Stomach (tissue), 9 donors: Measurements from ENCODE around the gene PALLD. TPM values are rescaled to one million over a fixed set of nuclear protein-coding genes. Genes with fewer than 3 reads are reported as not detected.

ENCODE experiments used
- DNase-seq, 2 donors: peaks; one replicate each; pipeline versions ENCODE4 v3.0.0 to v3.0.0-alpha.2; 2013 to 2019
- H3K27ac ChIP-seq, 5 donors: fragments of 200-600 bp in 4 of 5; sonication (generic) in 4 of 5; one replicate each; pipeline ENCODE4 v1.5.1; 2013 to 2019; ENCODE audit warnings: mild to moderate bottlenecking in 1 of 5, moderate library complexity in 1 of 5
- H3K27me3 ChIP-seq, 3 donors: fragments of 200-600 bp; sonication (generic); one replicate each; pipeline ENCODE4 v1.5.1; 2017 to 2019; ENCODE audit warnings: mixed run types in 1 of 3
- H3K36me3 ChIP-seq, 4 donors: fragments of 200-600 bp; sonication (generic); 1 replicate in 3 of 4; 2 replicates in 1 of 4; pipeline ENCODE4 v1.5.1; 2016 to 2019
- H3K4me1 ChIP-seq, 4 donors: fragments of 200-600 bp; sonication (generic); one replicate each; pipeline ENCODE4 v1.5.1; 2016 to 2019
- H3K4me3 ChIP-seq, 4 donors: fragments of 200-600 bp; sonication (generic) in 3 of 4; one replicate each; pipeline ENCODE4 v1.5.1; 2016 to 2019; ENCODE audit warnings: mild to moderate bottlenecking in 1 of 4
- H3K9me3 ChIP-seq, 4 donors: fragments of 200-600 bp; sonication (generic); one replicate each; pipeline ENCODE4 v1.5.1; 2016 to 2019
- CTCF ChIP-seq, 7 experiments: fragments of 450-650 bp in 4 of 7; fragments of 200-600 bp in 3 of 7; sonication (generic) in 3 of 7; IDR thresholded peaks; one replicate each; pipeline ENCODE4 v1.5.1; 2016 to 2019; ENCODE audit warnings: antibody characterized with exemption in 7 of 7, control low read depth in 2 of 7, mild to moderate bottlenecking in 1 of 7
- EP300 ChIP-seq: sonication (generic); formaldehyde crosslinking; IDR thresholded peaks from one replicate; pipeline ENCODE4 v1.6.1; 2017; ENCODE audit warnings: antibody characterized with exemption
- POLR2A ChIP-seq, 4 donors: fragments of 450-650 bp; IDR thresholded peaks; one replicate each; pipeline ENCODE4 v1.6.1; 2016; ENCODE audit warnings: antibody characterized with exemption in 4 of 4, control low read depth in 2 of 4, mild to moderate bottlenecking in 1 of 4, moderate library complexity in 1 of 4
- POLR2AphosphoS5 ChIP-seq, 3 donors: sonication (generic); formaldehyde crosslinking; IDR thresholded peaks; one replicate each; pipeline ENCODE4 v1.6.1; 2016; ENCODE audit warnings: antibody characterized with exemption in 3 of 3
- WGBS, 5 donors: extraction: QIAGEN DNeasy Blood & Tissue Kit in 3 of 5; methylation state at CpG; one replicate each; pipeline versions ENCODE4 v1.1.5 to v1.1.7; 2013 to 2018; 5-methylcytosine and 5-hydroxymethylcytosine counted together
- intact Hi-C: fragments of 100-400 bp; cut with DNase I; formaldehyde crosslinking; loops from one replicate; pipeline ENCODE4 v1.15.1; 2023; ENCODE audit warnings: low total_unique reads
- polyA plus RNA-seq, 3 donors: library from polyadenylated mRNA; stranded (reverse); fragments of 200-250 nt; gene quantifications; one replicate each; pipeline ENCODE4 v1.2.3, GENCODE V29; 2013
- total RNA-seq, 5 donors: library from RNA; depleted of rRNA; stranded (reverse); fragments of >200 nt; gene quantifications; one replicate each; pipeline versions ENCODE4 v1.1.0 to v1.2.3, GENCODE V29; 2014 to 2016
- donor health status: healthy with polysubstance abuse.
- donor health status: Bipolar disorder and iron deficiency.
- donor health status: healthy.

The PALLD gene
- total and polyA plus RNA-seq, 8 donors = 75.9 to 984 (median 206) TPM

DNA sequence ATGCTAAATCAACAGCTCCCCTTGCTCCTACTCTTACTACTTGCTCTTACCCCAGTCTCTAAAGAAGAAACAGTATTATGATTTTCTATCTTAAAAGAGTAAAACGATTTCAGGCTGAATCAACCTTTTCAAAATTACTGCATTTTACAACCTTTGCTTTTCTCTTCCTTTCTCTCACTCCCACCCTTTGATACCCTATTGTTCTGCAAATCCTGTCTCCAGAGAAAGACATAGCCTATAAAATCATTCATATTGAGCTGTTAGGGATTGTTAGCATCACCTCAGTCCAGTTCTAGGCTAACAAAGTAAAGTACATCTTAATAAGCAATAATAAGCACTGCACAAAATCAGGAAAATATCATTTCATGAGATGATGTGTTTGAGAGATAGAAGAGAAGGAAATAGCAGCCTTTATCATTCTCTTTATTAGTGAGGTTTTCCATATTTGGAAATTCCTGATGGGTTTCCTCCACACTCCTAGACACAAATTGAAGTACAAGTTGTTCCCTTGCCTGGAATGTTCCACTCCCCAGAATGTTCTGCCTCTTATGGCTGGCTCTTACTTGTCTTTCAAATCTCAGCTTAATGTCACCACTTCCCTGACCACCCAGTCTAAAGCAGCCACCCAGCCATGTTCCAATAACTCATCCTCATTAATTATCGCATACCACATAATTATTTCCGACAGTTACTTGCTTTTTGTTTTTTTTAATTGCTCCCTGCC, 219.7 kb downstream of the PALLD start:
- peak overlapping the region in 4 of 5 donors; percentile 36 to 70 (median 42) for H3K27ac ChIP-seq
- no peaks in the 10 kb centered on the region for H3K27me3 ChIP-seq
- H3K4me3 ChIP-seq = no peak overlapping the region
- H3K9me3 ChIP-seq = no peaks in the 10 kb centered on the region
- TF ChIP-seq POLR2AphosphoS5 (IDR thresholded peaks at IDR 0.05) (peak; percentile 29 to 84 (median 58)), CTCF (IDR thresholded peaks at IDR 0.05) (no peak), EP300 (peak; percentile 72)
- H3K36me3 ChIP-seq = no peaks in the 10 kb centered on the region
- WGBS, 5 donors = 80 to 86% (median 81%) methylated on average over 3 of the region's 3 CpGs
- intact Hi-C loops = no loop called here
- DNase-seq = no peak
- peaks cover 0 to 29% (median 8%) of the 10 kb centered on the region in 4 donors for H3K4me1 ChIP-seq

GRCh38 chr4:168717847-168718246, 221.0 kb downstream of the PALLD start:
- no peak for DNase-seq
- Histone ChIP-seq H3K36me3 (no peaks in the 10 kb centered on the region), H3K27me3 (no peaks in the 10 kb centered on the region), H3K4me1 (peaks cover 0 to 20% (median 6%) of the 10 kb centered on the region in 4 donors), H3K9me3 (no peaks in the 10 kb centered on the region), H3K4me3 (no peak overlapping the region), H3K27ac (peak overlapping the region in 2 of 5 donors; percentile 48 to 70)
- TF ChIP-seq EP300 (no peak), CTCF (IDR thresholded peaks at IDR 0.05) (no peak), POLR2AphosphoS5 (IDR thresholded peaks at IDR 0.05) (no peak), POLR2A (IDR thresholded peaks at IDR 0.05) (no peak)
- WGBS, 5 donors = 31 to 54% (median 45%) methylated on average over 3 of the region's 3 CpGs
- intact Hi-C loops = no loop called here

GRCh38 chr4:168719725-168720124, 222.9 kb downstream of the PALLD start:
- WGBS, 5 donors = 90 to 100% (median 96%) methylated on average over 1 of the region's 1 CpG
- H3K4me3 ChIP-seq = no peak overlapping the region
- no peaks in the 10 kb centered on the region for H3K9me3 ChIP-seq
- intact Hi-C loops = no loop called here
- TF ChIP-seq POLR2A (IDR thresholded peaks at IDR 0.05) (no peak), POLR2AphosphoS5 (IDR thresholded peaks at IDR 0.05) (no peak), EP300 (no peak), CTCF (IDR thresholded peaks at IDR 0.05) (no peak)
- no peaks in the 10 kb centered on the region for H3K27me3 ChIP-seq
- no peaks in the 10 kb centered on the region for H3K36me3 ChIP-seq
- DNase-seq = no peak
- no peak overlapping the region for H3K27ac ChIP-seq
- peaks cover 0 to 20% (median 6%) of the 10 kb centered on the region in 4 donors for H3K4me1 ChIP-seq

GRCh38 chr4:168720396-168720900, 223.6 kb downstream of the PALLD start:
- no peaks in the 10 kb centered on the region for H3K27me3 ChIP-seq
- 24 to 64% (median 51%) methylated on average over 4 of the region's 4 CpGs for WGBS, 5 donors
- no peak overlapping the region for H3K27ac ChIP-seq
- no peaks in the 10 kb centered on the region for H3K9me3 ChIP-seq
- no peak overlapping the region for H3K4me3 ChIP-seq
- intact Hi-C loops = no loop called here
- H3K4me1 ChIP-seq = peaks cover 0 to 20% (median 6%) of the 10 kb centered on the region in 4 donors
- H3K36me3 ChIP-seq = no peaks in the 10 kb centered on the region
- TF ChIP-seq CTCF (IDR thresholded peaks at IDR 0.05) = no peak
- peak in 1 of 3 donors; percentile 4 for TF ChIP-seq POLR2AphosphoS5 (IDR thresholded peaks at IDR 0.05)
- DNase-seq = no peak
